Right lobe of liver (tissue), 4 donors: ENCODE measurements around the gene HOMEZ.

ENCODE experiments used
- POLR2A ChIP-seq: fragments of 450-650 bp; IDR thresholded peaks from one replicate; pipeline ENCODE4 v1.6.1; 2017; ENCODE audit warnings: antibody characterized with exemption, mild to moderate bottlenecking
- TF ChIP-seq, protein P1 (sequence below), 4 donors: fragments of 200-600 bp in 3 of 4; fragments of 450-650 bp in 1 of 4; IDR thresholded peaks; one replicate each; pipeline versions ENCODE4 v1.5.1 to v1.8.0; 2016 to 2022; ENCODE audit warnings: antibody characterized with exemption in 4 of 4, mild to moderate bottlenecking in 2 of 4
- donor health status: DM: no; HTN: no; CAD: no.
- donor health status: DM: no; HTN: no; CAD: no.
- donor health status: DM: no; HTN: yes; CAD: no.

DNA sequence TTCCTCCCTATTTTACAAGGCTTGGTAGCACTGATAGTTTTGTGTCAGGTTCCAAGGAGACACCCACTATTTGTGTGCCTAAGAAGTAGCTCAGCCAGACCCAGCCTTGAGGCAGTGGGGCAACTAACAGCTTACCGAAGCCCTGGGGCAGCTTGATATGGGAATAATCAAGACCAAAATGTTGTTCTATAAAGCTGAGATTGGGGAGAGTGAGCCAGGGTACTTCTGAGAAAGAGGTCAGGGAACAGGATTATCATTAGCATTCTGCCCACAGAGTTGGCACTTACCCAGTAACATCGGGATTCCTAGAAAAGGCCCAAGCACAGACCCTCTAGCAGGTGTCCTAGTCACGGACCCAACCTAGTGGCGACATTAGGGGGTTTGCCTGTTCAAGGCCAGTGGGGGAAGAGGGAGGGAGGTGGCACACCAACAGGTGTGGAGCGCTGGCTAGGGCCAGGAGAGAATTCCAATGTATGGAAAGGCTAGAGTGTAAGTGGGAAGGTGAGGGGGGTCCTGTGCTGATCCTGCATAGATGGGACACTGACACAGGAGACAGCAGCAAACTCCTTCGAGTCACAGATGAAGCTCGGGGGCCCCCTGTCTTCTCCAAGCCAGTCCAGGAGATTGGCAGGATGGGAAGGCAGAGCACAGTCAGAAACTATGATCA, 11.8 kb upstream of the HOMEZ start:
- TF ChIP-seq POLR2A: no peak
- TF ChIP-seq, protein P1, sequence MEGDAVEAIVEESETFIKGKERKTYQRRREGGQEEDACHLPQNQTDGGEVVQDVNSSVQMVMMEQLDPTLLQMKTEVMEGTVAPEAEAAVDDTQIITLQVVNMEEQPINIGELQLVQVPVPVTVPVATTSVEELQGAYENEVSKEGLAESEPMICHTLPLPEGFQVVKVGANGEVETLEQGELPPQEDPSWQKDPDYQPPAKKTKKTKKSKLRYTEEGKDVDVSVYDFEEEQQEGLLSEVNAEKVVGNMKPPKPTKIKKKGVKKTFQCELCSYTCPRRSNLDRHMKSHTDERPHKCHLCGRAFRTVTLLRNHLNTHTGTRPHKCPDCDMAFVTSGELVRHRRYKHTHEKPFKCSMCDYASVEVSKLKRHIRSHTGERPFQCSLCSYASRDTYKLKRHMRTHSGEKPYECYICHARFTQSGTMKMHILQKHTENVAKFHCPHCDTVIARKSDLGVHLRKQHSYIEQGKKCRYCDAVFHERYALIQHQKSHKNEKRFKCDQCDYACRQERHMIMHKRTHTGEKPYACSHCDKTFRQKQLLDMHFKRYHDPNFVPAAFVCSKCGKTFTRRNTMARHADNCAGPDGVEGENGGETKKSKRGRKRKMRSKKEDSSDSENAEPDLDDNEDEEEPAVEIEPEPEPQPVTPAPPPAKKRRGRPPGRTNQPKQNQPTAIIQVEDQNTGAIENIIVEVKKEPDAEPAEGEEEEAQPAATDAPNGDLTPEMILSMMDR (IDR thresholded peaks at IDR 0.05): no peak
